Pancreas (tissue), 10 donors: ENCODE results near the gene ZHX3. TPM values are rescaled to one million over a fixed set of nuclear protein-coding genes. Genes with fewer than 3 reads are reported as not detected.

Source experiments
- ATAC-seq, 4 donors: fragments of 200-7000 bp; cut with Tn5 transposase; one replicate each; pipeline versions ENCODE4 v1.8.0 to v1.9.1; 2020; ENCODE audit warnings: mild to moderate bottlenecking in 4 of 4, moderate library complexity in 4 of 4
- DNase-seq, 6 donors: peaks; one replicate each; pipeline ENCODE4 v3.0.0-alpha.2; 2020
- FAIRE-seq: peaks from 2 replicates; lab custom pipeline; 2012; peaks lifted over from hg19 to GRCh38; lab: Jason Lieb, UNC
- H3K27ac ChIP-seq, 4 donors: fragments of 200-600 bp; sonication (generic); 1 replicate in 3 of 4; 2 replicates in 1 of 4; pipeline versions ENCODE4 v1.5.0 to v1.8.0; 2020
- H3K27me3 ChIP-seq, 4 donors: fragments of 200-600 bp; one replicate each; pipeline ENCODE4 v1.8.0; 2021
- H3K36me3 ChIP-seq, 3 donors: fragments of 200-600 bp; sonication (generic) in 1 of 3; one replicate each; pipeline versions ENCODE4 v1.5.0 to v1.8.0; 2020 to 2021
- H3K4me1 ChIP-seq, 3 donors: fragments of 200-600 bp; one replicate each; pipeline ENCODE4 v1.8.0; 2021
- H3K4me3 ChIP-seq, 4 donors: fragments of 200-600 bp; sonication (generic) in 2 of 4; one replicate each; pipeline versions ENCODE4 v1.5.0 to v1.8.0; 2020 to 2021
- H3K9me3 ChIP-seq, 4 donors: fragments of 200-600 bp; one replicate each; pipeline ENCODE4 v1.8.0; 2021
- CTCF ChIP-seq, 4 donors: fragments of 200-600 bp; sonication (generic) in 3 of 4; IDR thresholded peaks; one replicate each; pipeline versions ENCODE4 v1.5.0 to v1.8.0; 2021; ENCODE audit warnings: antibody characterized with exemption in 4 of 4
- WGBS, 2 donors: extraction: QIAGEN DNeasy Blood & Tissue Kit; methylation state at CpG; one replicate each; pipeline ENCODE4 v1.1.7; 2013; 5-methylcytosine and 5-hydroxymethylcytosine counted together
- intact Hi-C, 3 donors: fragments of 100-400 bp; cut with DNase I; formaldehyde crosslinking; loops; one replicate each; pipeline versions ENCODE4 v1.11.1 to v1.14.2; 2022
- polyA plus RNA-seq, 2 donors: library from polyadenylated mRNA; stranded (reverse); fragments of 200-250 nt; gene quantifications; one replicate each; pipeline ENCODE4 v1.2.3, GENCODE V29; 2013
- total RNA-seq, 6 donors: library from RNA; stranded (reverse); fragmentation: NEBNext Ultra II Directional in 4 of 6; extraction: Animal tissue kit (Norgen Biotek cat#: 25700) in 4 of 6; gene quantifications; one replicate each; pipeline versions ENCODE4 v1.2.1 to v1.2.4, GENCODE V29; 2021 to 2023
- donor health status: healthy with polysubstance abuse.
- donor health status: DM: no; HTN: no; CAD: no; lungs with moderate emphysema.
- donor health status: DM: no; HTN: no; CAD: no.
- donor health status: control.
- donor health status: control.
- donor health status: Bipolar disorder and iron deficiency.
- donor health status: DM: yes; HTN: yes; CAD: no.
- donor health status: DM: no; HTN: no; CAD: no.
- donor health status: DM: no; HTN: no; CAD: no.
- donor health status: DM: yes; HTN: yes; CAD: no.

ZHX3 gene
- total and polyA plus RNA-seq, 8 donors = 7.9 to 17.3 (median 13.0) TPM

DNA sequence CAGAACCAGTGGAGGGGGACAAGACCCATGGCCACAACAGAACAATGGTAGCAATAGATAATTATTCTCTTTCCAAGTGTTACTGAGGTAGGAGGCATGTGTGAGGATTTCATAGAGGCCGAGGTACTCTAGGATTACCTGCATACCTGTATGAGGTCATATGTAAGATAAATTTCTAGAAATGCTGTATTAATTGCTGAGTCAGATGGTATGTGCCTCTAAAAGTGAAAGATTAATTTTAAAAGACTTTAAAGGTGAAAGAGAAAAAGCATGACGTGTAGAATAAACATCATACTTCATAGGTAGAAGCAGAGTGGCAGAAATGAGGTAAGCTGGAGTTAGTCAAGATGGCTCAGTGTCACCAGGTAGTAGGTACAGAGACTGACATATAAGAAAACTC, 51.6 kb downstream of the ZHX3 start:
- H3K4me1 ChIP-seq = no peaks in the 10 kb centered on the region
- no peaks in the 10 kb centered on the region for H3K27me3 ChIP-seq
- FAIRE-seq (no peak), ATAC-seq (no peak), DNase-seq (no peak)
- no peak overlapping the region for H3K27ac ChIP-seq
- intact Hi-C loops = no loop called here
- H3K9me3 ChIP-seq = no peaks in the 10 kb centered on the region
- 64 to 66% methylated on average over 2 of the region's 2 CpGs for WGBS, 2 donors
- no peaks in the 10 kb centered on the region for H3K36me3 ChIP-seq
- H3K4me3 ChIP-seq = no peak overlapping the region
- no peak for TF ChIP-seq CTCF (IDR thresholded peaks at IDR 0.05)

DNA sequence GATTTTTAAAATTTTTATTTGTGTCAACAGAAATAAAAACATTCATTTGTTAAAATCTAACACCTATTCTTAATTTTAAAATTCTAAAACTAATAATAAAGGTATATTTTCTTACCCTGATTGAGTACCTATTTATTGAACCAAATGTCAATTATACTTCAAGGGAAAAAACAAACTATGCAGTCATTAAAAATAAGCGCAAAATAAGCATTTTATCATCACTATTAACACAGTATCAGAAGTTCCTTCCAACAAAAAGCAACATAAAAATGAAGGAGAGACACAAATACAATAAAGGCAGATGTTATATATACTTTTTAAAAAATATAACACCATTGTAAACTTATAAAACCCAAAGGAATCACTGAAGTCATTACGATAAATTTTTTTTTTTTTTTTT, 52.7 kb downstream of the ZHX3 start:
- WGBS, 2 donors = 97 to 98% methylated on average over 2 of the region's 2 CpGs
- no peaks in the 10 kb centered on the region for H3K4me1 ChIP-seq
- no peaks in the 10 kb centered on the region for H3K27me3 ChIP-seq
- no peak for TF ChIP-seq CTCF (IDR thresholded peaks at IDR 0.05)
- intact Hi-C loops = no loop called here
- H3K36me3 ChIP-seq = no peaks in the 10 kb centered on the region
- H3K27ac ChIP-seq = no peak overlapping the region
- no peak for ATAC-seq
- H3K9me3 ChIP-seq = no peaks in the 10 kb centered on the region
- no peak overlapping the region for H3K4me3 ChIP-seq
- no peak for FAIRE-seq
- DNase-seq = no peak

DNA sequence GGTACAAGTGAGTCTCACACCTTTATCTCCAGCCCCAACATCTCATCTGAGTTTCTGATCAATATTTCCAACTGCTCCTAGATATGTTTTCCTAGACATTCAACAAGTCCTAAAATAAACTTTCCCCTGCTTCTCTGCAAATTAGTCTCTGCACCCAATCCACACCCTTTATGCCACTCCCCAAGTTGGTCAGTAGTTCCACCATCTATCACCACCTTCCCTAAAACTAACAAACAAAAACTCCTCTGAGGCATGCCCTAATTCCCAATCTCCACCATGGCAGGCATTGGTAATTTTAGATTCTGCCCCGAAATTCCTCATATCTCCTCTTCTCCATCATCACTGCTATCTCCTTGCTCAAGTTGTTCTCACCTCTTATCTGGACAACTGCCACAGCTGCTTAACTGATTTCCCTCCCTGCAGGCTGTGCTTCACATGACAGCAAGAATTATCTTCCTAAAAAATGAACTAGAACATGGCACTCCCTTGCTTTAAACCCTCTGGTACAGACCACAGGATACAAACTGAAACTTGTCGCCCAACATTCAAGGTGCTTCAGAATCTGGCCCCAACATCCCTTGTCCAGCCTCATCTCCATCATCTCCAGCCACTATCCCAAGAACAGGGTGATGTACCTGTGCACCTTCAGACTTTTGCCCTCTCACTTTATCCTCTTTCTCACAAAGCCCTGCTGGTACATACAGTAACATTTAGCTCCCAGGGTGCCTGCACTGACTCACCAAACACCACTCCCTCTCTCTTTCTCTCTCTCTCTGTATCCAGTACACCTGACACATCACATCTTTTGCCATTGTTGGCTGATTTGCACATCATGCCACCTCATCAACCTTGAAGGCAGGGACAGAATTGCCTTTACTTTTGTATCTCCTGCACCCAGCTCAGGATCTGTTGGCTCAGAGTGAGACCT, 55.5 kb downstream of the ZHX3 start:
- Histone ChIP-seq H3K9me3 (no peaks in the 10 kb centered on the region), H3K36me3 (no peaks in the 10 kb centered on the region), H3K4me1 (no peaks in the 10 kb centered on the region), H3K27ac (no peak overlapping the region), H3K4me3 (no peak overlapping the region), H3K27me3 (no peaks in the 10 kb centered on the region)
- FAIRE-seq (no peak), ATAC-seq (no peak), DNase-seq (no peak)
- TF ChIP-seq CTCF (IDR thresholded peaks at IDR 0.05) = no peak
- WGBS, 2 donors = 79 to 85% methylated on average over 2 of the region's 2 CpGs
- intact Hi-C loops = no loop called here

DNA sequence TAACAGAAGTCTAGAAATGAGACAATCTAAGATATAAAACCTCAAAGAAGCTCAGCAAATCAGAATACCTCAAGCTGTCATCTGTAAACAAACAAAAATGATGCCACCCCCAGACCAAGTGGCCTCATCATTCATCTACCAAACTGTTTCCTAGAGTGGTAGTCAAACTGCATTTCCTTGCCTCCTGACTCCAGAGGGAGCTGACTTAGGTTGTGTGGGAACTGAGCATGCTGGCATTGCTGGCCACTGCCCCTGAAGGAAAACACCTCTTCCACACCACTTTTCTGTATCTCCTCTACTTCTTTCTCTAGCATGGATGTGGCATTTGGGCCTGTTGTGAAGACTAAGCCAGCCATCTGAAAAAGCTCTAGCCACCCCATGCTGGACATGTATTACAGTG, 56.3 kb downstream of the ZHX3 start:
- intact Hi-C loops = no loop called here
- H3K4me3 ChIP-seq = no peak overlapping the region
- no peaks in the 10 kb centered on the region for H3K9me3 ChIP-seq
- H3K4me1 ChIP-seq = no peaks in the 10 kb centered on the region
- no peak overlapping the region for H3K27ac ChIP-seq
- DNase-seq (no peak), ATAC-seq (no peak), FAIRE-seq (no peak)
- no peaks in the 10 kb centered on the region for H3K36me3 ChIP-seq
- TF ChIP-seq CTCF (IDR thresholded peaks at IDR 0.05) = no peak
- H3K27me3 ChIP-seq = no peaks in the 10 kb centered on the region

- 88 to 92% methylated on average over 1 of the region's 1 CpG for WGBS, 2 donors
- Histone ChIP-seq H3K4me3 (no peak overlapping the region), H3K36me3 (no peaks in the 10 kb centered on the region), H3K4me1 (no peaks in the 10 kb centered on the region), H3K27me3 (no peaks in the 10 kb centered on the region), H3K9me3 (no peaks in the 10 kb centered on the region), H3K27ac (no peak overlapping the region)
- intact Hi-C loops = no loop called here
- DNase-seq (no peak), FAIRE-seq (no peak), ATAC-seq (no peak)
- TF ChIP-seq CTCF (IDR thresholded peaks at IDR 0.05) = no peak
Observed at GRCh38 chr20:41260734-41261220, 56.8 kb downstream of the ZHX3 start.
